HG03108 (cell line): ENCODE results near the gene MEIS2.

Source experiments
- ATAC-seq: cut with Tn5 transposase; IDR thresholded peaks from one replicate; pipeline ENCODE4 v1.9.1; 2021; ENCODE audit warnings: moderate library complexity; ENCODE audit not compliant: unreplicated experiment

MEIS2 gene

GRCh38 chr15:37041836-37042235, 58.5 kb downstream of the MEIS2 start:
- no peak for ATAC-seq

DNA sequence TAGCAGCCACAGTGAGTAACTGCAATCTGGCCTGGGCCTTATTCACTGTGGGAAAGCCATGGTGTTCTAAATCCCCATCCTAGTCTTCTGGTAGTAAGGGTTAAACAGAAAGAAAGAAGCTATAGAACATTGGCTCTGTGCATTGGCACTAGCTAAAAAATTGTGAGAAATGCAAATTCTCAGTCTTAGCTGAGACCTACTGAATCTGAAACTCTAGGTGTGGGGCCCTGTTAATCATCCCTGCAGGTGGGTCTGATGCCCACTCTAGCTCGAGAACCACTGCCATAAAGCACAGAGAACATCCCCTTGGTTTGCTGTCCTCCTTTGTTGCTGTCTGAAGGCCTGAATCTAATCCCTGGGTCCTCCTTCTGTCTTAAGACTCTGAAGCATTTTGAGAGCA, 59.3 kb downstream of the MEIS2 start:
- no peak for ATAC-seq

GRCh38 chr15:37040072-37040742, 60.1 kb downstream of the MEIS2 start:
- ATAC-seq, result no peak

DNA sequence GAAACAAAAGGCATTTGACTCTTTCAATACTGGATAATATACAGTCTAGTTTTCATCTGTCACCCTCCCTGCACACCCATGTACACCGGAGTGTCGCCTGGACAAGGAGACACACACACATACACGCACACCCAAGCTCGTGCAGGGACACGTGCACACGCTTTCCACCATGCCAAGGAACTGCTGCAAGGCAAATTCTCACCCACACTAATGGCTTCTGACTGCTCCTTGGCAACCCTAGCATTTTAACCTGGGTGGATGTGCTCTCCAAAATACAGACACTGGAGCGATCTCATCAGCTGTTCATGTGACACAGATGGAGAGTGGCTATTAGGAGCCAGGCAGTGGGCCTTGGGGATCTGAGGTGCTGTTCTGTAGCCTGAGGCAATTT, 61.6 kb downstream of the MEIS2 start:
- ATAC-seq, result no peak

GRCh38 chr15:37037850-37038715, 62.3 kb downstream of the MEIS2 start:
- ATAC-seq, result no peak

- ATAC-seq, result no peak
These were observed 63.2 kb downstream of the MEIS2 start for GRCh38 chr15:37037071-37037655.

GRCh38 chr15:37034835-37035748, 65.3 kb downstream of the MEIS2 start:
- no peak for ATAC-seq

DNA sequence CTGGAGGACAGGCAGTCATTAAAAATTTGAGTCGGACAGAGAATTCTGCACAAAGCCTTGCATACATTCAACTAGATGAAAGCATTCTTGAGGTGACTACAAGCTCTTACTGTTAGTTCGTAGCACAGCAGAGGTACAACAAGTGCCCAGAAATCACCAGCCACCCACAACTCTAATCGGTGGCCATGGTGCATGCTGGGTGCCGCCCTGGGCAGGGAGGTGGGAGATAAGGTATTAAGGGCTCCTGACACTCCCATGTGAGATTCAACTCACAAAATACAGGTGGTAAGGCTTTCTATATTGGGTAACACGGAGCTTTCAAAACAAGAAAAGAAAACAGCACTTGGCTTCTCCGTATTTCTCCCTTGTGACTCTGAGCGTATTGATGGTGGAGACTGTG, 66.0 kb downstream of the MEIS2 start:
- no peak for ATAC-seq

GRCh38 chr15:37032091-37032775, 68.1 kb downstream of the MEIS2 start:
- ATAC-seq, result no peak

- ATAC-seq, result no peak
These were observed 69.2 kb downstream of the MEIS2 start for GRCh38 chr15:37031198-37031597.

DNA sequence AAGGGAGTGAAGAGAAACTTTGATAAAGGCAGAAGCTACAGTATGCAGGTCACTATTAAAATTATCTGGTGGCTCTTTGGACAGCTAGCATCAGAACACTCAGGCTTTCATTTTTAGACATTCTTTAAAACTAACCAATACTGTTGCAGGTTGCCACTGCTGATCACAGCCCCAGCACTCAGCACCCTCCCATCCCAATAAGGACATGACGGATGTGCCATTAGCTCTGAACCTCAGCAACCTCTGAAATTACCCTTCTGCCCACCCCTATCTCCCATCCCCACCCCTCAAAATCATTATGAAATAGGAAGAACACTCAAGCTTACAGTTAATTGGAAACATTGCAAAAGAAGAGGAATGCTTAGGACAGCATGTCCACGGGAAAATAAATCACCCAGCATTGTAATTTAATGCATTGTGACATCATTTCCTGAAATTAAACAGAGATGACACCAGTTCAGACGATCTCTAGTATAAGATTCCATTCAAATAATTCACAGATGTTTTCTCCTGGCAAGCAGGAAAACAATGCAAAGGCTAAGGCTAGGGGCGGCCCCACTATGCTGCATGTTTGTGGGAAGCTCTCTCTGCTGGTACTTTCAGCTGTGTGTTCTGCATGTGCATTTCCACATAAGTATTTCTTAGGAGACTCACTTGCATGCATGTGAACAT, 71.6 kb downstream of the MEIS2 start:
- ATAC-seq, result no peak

- no peak for ATAC-seq
These were observed 79.5 kb downstream of the MEIS2 start for GRCh38 chr15:37020852-37021251.

GRCh38 chr15:37019479-37020433, 80.6 kb downstream of the MEIS2 start:
- ATAC-seq, result no peak

GRCh38 chr15:37017031-37017625, 83.2 kb downstream of the MEIS2 start:
- no peak for ATAC-seq

GRCh38 chr15:37016231-37016630, 84.1 kb downstream of the MEIS2 start:
- ATAC-seq, result no peak

GRCh38 chr15:37015451-37015850, 84.9 kb downstream of the MEIS2 start:
- no peak for ATAC-seq

- no peak for ATAC-seq
These were observed 85.3 kb downstream of the MEIS2 start for GRCh38 chr15:37015035-37015434.

GRCh38 chr15:37014566-37014965, 85.8 kb downstream of the MEIS2 start:
- ATAC-seq, result no peak
